Ramos (cell line): Measurements from ENCODE around the gene TAMM41.
"Not testable (repeated sequence)": the region's sequence is repeated elsewhere in the genome, so short reads cannot be mapped to it uniquely, and the experiment has no call there.

ENCODE experiments used
- in situ Hi-C: fragments of 300-500 bp; cut with MboI; formaldehyde crosslinking; loops from one replicate; pipeline ENCODE4 v1.14.3; 2022; ENCODE audit warnings: low sequenced_read_pairs; ENCODE audit not compliant: unreplicated experiment

The TAMM41 gene

DNA sequence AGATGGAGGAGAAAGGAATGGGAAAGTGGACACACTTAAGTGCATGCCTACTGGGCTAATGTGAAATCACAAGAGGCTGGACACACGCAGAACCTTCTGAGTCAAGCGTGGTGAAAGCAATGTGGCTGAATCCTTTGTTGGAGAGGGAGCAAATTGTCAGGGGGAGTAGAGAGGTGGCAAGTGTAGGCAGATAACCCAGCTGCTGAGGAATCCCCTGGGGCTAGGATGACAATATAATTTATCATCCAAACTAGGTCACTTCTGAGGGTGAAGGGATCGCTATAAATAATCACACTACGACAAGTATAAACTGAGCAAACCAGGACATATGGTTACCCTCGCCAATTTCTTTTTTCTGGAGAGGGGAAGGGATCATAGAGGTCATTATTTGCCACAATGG, 28.7 kb downstream of the TAMM41 start:
- in situ Hi-C loops, result loop anchor here (25.0 kb wide), 1 partner anchor 431 kb away; no protein-coding TSS in a partner anchor

DNA sequence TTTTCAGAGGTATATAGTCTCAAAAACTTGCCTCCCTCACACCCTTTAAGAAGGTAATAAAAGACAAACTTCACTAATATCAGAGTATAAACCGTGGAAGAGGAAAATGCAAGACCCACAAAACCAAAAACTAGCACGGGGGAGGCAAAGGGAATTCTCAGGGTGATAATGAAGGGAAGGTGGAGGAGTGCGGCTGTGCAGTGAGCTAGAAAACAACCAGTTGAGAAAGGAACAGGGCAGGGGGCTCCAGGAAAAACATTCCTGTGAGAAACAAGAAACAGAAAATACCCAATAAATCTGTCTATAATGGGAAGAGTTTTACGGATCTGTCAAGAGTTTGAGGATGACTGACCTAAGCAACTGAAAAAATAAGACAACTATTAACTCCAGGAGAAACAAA, 31.6 kb downstream of the TAMM41 start:
- in situ Hi-C loops, result loop anchor here (25.0 kb wide), 1 partner anchor 428 kb away; no protein-coding TSS in a partner anchor

DNA sequence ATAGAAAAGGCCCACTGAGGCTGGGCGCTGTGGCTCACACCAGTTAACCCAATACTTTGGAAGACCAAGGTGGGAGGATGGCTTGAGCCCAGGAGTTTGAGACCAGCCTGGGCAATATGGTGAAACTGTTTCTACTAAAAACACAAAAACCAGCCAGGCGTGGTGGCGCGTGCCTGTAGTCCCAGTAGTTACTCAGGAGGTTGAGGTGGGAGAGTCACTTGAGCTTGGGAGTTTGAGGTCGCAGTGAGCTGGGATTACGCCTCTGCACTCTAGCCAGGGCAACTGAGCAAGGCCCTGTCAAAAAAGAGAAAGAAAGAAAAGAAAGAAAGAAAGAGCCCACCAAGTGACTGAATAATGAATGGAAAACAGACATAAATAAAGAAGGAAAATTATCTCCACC, 32.0 kb downstream of the TAMM41 start:
- in situ Hi-C loops, result loop anchor here (25.0 kb wide), 1 partner anchor 427 kb away; no protein-coding TSS in a partner anchor

DNA sequence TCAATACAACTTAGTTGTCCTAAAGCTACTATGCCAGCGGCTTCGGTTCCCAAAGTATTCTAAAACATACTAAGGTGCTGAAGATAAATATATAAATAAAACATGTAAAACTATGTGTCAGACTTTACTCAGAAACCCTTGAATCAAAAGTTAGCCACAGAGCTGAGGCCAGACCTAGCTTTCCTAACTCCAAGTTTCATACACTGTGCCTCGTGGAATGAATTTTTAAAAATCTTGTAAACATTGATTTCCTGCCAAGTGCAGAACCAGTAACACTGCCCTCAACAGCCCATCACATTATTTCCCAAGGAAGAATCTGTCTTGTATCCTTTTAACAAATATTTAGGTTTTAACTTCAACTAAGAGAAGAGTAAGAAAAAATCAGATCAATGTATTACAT, 36.4 kb downstream of the TAMM41 start:
- in situ Hi-C loops, result loop anchor here (25.0 kb wide), 1 partner anchor 423 kb away; no protein-coding TSS in a partner anchor

DNA sequence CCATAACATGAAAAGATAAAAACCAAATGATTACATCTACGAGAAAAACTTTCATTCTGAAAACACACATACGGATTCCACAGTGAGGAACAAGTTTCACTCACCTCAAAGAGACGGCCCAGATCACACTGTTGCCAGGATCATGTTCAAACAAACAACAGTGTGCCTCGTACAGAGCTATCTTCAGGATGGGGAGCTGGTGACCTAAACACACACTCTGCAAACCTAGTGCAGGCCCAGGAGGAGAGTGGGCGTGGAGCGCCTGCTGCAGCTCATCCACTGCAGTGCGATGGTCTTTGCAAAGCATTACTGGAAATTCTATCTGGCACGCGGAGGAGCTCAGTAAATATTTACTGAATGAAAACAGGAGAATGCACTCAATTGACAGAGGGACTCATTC, 38.5 kb downstream of the TAMM41 start:
- in situ Hi-C loops, result loop anchor here (25.0 kb wide), 1 partner anchor 421 kb away; no protein-coding TSS in a partner anchor

DNA sequence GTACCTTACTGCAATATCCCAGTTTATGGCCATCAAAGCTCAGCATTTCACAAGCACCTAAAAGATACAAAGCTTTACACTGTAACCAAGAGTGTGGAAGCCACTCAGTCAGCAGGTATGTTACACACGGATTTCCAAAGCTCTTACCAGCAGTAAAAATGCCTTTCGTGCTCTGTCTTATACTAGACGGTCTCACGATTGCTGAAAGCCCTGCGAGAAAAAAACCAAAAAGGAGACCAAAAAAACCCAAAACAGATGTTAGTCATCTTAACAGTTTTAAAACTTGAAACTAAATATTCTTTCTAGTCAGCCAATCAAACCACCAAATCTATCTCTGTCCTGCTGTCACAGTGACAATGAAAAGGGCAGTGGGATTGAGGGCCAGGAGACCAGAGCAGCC, 39.0 kb downstream of the TAMM41 start:
- in situ Hi-C loops, result loop anchor here (25.0 kb wide), 1 partner anchor 420 kb away; no protein-coding TSS in a partner anchor

DNA sequence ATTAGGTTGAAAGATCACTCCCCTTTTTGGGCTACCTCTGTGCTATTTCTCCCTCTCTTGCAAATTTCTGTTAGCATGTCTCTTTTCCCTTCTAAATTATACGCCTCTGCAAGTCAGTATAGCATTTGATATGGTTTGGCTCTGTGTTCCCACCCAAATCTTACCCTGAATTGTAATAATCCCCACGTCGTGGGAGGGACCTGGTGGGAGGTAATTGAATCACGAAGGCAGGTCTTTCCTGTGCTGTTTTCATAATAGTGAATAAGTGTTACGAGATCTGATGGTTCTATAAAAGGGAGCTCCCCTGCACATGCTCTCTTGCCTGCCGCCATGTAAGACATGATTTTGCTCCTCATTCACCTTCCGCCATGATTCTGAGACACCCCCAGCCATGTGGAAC, 41.0 kb downstream of the TAMM41 start:
- in situ Hi-C loops, result loop anchor here (25.0 kb wide), 1 partner anchor 418 kb away; no protein-coding TSS in a partner anchor

DNA sequence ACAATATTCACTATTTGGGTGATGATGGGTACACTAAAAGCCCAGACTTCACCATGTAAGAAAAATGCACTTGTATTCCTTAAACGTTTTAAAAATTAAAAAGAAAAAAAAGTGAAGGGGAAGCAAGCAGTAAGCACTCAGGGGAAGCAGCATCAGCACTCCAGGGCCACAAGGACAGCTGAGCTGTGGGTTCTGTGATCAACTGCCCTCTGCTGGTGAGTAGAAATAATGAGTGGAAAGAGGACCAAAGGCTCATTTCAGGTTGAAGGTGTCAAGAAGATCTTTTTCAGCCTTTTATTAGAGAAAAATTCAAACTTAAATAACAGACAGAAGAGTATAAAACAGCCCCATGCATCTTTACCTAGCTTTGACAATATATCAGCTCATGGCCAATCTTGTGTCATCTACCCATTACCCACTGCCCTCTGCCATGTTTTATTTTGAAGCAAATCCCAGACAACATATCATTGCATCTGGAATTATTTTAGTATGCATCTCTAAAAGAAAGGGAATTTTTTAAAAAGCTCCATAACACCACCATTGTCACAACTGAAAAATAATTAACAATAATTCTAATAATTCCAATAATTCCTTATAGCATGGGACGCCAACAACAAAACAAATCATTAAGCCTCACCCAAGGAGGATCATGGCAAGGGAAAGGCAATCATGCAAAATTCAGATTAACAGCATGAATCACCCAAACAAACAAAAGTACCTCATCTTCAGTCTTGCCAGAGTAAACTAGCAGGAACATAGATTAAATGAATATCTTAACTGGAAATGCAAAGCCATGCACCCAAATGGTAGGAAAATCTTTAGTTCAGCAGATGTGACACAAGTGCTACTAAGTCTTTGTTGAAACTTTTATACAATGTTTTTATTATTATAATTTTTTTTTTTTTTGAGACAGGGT, 42.5 kb downstream of the TAMM41 start:
- in situ Hi-C loops, result loop anchor here (25.0 kb wide), 1 partner anchor 417 kb away; no protein-coding TSS in a partner anchor

DNA sequence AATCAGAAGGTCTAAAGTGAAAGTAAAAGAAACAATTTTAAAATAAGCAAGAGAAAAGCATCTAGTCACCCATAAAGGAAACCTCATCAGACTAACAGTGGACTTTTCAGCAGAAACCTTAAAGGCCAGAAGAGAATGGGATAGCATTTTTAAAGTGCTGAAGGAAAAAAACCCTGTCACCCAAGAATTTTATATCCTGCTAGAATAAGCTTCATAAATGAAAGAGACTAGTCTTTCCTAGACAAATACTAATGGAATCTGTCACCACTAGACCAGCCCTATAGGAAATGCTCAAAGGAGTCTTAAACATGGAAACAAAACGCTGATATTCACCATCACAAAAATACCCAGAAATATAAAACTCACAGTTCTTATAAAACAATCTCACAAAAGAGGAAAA, 46.9 kb downstream of the TAMM41 start:
- in situ Hi-C loops, result loop anchor here (10.0 to 25.0 kb wide), 2 partner anchors 145 to 412 kb away; no protein-coding TSS in a partner anchor

DNA sequence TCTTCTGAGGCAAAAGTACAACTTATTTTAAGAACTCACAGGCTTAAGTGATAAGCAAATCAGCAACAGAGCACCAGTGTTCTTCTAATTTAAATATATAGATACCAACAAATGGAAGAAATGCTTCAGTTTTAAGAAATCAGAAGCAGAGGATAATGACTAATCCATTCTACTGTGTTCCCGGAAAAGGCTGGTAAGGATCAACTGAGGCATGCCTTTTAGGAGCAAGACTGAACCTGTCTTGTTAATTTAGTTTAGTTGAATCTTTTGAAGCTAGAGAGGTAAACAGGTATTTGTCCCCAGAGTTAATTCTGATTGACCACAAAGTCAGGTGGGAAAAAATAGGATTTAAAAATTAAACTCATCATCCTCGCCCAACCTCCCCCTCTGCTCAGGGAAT, 51.8 kb downstream of the TAMM41 start:
- in situ Hi-C loops, result loop anchor here (10.0 kb wide), 1 partner anchor 140 kb away; no protein-coding TSS in a partner anchor

DNA sequence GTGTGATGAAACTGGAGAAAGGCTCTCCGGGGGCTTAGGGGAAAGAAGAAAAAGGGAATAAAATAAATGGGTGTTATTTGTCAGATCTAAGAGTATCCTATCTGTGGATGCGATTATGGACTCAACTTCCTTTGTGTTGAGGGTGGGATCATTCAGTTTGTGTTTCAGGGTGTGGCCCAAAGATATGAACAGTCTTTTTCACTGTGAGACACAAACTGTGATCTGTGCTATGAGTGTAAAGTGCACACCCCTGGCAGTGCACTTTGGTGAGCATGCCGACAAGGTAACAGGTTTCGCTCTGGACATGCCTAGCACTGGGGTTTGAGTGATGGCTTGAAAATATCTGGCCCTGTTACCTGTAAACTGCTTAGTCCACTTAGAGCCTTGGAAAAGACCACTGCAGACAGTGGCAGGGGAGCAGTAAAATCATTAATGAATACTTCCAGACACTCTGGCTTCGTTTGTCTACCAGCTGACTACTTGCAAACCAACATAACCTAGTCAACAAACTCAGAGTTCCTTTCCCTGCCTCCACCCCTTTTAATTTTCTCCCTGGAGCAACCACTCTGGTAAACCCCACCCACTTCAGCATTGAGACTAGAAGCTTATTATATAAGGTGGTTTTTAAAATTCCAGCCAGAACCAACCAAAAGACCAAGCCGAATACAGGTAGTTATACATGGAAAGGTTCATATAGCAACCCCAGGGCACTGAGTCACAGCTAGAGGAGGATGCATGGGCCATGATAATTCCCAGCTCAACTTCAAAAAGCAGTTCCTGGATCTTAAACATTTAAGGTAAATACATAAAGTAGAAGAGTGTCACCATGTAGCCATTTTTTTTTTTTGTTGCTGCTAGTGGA, 55.1 kb downstream of the TAMM41 start:
- in situ Hi-C loops, result loop anchor here (10.0 kb wide), 1 partner anchor 137 kb away; no protein-coding TSS in a partner anchor

DNA sequence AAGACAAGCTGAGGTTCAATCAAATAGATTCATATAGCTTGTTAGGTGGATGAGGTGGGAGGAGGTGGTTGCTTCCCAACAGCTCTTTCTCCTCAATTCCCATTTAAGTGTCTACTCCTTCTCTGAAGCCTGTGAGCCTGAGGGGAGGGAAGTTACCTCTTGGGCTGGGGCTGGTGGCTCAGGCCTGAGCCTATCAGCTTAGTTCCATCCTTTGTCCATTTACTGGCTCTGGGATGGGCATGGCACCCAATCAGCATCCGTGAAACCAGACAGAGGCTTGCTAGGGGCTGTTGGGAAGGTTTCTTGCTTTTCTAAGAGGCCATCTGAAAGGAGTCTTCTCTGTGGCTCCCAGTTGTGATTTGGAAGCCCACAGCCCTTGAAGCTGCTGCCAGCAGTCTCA, 57.3 kb downstream of the TAMM41 start:
- in situ Hi-C loops, result no loop called here

DNA sequence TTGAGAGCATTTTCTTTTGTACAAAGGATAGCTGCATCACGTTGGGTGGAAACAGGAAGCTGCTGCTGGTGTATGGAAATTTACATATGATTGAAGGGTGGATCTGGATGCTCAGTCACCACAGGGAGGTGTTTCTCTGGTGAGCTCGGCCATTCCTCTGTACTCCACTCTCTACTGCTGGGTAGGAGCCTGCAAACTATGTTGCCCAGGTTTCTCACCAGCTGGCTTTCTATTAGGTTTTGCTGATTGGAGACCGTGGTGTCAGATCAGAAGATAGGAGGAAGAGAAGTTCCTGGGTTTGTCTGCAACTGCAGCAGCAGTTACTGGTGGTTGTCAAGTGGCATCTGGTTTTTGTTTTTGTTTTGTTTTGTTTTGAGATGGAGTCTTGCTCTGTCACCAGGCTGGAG, 61.7 kb downstream of the TAMM41 start:
- in situ Hi-C loops, result no loop called here

DNA sequence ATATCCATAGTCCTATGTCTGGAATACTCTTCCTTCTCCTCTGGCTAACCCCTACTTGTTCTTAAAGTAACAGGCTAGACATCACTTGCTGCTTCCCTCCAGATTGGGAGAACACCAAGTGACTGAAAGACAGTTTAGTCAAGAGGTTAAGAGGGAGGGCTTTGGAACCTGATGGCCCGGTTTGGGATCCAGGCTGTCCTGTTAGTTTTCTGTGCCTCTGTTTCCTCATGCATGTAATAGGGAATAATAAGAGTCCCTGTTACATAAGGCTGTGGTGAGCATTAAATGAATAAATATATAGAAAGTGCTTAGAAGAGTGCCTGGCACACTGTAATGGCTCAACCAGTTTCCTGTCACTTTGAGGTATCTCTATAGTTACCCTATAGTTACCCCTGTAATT, 66.3 kb downstream of the TAMM41 start:
- in situ Hi-C loops, result no loop called here

DNA sequence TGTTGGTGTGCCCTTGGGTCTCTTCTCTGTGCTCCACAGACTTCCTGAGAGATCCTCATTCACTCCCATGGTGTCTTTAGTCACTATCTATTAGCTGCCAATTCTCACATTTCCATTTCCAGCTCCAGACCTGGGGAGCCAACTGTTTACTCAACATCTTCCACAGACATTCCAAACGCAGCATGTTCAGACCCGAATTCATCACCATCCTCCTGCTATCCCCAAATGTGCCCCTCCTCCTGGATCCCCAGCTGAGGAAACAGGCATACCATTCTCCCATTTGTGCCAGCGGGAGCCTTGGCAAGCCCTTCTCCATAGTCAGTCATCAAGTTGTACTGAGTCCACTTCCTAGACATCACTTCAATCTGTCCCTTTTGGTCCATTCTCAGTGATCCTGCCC, 67.1 kb downstream of the TAMM41 start:
- in situ Hi-C loops, result no loop called here

DNA sequence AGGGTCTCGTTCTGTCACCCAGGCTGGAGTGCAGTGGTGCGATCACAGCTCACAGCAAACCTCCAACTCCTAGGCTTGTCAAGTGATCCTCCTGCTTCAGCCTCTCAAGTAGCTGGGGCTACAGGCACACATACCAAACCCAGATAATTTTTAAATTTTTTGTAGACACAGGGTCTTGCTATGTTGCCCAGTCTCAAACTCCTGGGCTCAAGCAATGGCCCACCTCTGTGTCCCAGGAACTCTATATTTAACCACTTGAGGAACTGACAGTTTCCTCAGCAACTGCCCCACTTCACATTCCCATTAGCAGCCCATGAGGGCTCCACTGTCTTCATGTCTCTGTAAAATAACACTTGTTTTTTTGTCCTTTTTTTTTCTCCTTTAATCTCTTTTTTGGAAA, 68.4 kb downstream of the TAMM41 start:
- in situ Hi-C loops, result no loop called here

DNA sequence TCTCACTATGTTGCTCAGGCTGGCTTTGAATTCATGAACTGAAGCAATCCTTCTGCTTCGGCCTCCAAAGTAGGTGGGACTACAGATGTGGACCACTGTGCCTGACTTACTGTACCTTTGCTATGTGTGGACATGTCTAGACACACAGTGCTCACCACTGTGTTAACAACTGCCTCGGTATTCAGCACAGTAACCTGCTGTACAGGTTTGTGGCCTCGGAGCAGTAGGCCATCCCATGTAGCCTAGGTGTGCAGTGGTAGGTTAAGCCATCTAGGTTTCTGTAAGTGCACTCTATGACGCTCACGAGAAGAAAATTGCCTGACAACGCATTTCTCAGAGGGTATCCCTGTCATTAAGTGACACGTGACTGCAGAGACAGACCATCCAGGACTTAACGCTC, 70.3 kb downstream of the TAMM41 start:
- in situ Hi-C loops, result no loop called here

DNA sequence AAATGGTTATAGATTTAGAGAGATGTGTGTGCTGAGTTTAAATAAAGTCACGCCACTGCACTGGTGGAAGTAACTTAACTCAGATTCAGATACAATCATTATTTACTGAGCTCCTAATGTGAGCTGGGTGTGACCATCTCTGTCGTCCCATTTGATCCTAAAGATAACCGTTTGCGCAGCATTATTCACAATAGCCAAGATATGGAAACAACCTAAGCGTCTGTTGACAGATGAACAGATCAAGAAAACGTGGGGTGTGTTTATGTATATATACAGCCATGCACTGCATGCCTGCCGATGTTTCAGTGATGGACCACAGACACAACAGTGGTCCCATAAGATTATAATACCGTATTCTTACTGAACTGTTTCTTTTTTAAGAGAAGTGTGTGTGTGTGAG, 71.2 kb downstream of the TAMM41 start:
- in situ Hi-C loops, result no loop called here

DNA sequence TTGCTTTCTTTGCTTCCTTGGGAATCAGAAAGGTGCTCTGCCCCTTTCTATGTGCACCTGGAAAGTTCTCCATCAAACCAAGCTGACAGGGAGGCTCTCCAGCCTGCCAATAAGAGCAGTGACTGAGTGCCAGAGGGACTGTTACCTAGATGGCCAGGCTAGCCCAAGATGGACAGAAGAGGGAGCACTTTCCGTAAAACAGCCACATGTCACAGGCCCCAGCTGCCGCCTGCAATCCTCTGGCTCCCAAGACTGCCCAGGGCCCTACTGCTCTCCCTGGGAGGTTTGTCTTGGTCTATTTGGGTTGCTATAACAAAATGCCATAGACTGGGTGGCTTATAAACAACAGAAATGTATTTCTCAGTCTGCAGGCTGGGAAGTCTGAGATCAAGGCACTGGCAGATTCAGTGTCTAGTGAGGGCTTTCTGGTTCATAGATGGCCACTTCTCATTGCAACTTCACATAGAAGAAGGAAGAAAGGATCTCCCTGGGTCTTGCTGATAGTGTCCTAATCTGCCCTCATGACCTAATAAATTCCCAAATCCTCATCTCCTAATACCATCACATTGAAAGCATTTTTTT, 72.3 kb downstream of the TAMM41 start:
- in situ Hi-C loops, result no loop called here

DNA sequence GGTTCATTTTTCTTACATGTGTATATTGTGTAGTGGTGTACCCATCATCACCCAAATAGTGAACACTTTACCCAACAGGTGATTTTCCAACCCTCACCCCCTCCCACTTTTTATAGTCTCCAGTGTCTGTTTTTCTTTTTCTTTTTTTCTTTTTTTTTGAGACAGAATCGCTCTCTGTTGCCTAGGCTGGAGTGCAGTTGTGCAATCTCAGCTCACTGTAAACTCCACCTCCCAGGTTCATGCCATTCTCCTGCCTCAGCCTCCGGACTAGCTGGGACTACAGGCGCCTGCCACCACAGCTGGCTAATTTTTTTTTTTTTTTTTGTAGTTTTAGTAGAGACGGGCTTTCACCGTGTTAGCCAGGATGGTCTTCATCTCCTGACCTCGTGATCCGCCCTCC, 74.8 kb downstream of the TAMM41 start:
- in situ Hi-C loops, result not testable (repeated sequence)
